HPDE6-E6E7 (cell line): ENCODE measurements around the gene SLC7A6.

Source experiments
- DNase-seq: peaks from one replicate; pipeline ENCODE4 v3.0.0; 2011; ENCODE audit warnings: missing footprints; ENCODE audit errors: extremely low spot score

Gene SLC7A6

DNA sequence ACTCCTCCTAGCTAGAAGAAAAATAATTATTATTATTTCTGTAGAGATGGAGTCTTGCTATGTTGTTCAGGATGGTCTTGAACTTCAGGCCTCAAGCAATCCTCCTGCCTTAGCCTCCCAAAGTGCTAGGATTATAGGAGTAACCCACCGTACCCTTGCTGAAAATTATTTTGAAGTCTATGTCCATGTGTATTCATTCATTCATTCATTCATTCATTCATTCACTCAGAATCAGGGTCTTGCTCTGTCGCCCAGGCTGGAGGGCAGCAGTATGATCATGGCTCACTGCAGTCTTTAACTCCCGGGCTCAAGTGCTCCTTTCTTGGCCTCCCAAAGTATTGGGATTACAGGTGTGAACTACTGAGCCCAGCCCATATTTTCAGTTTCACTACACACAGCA, 42.3 kb downstream of the SLC7A6 start:
- no peak for DNase-seq

DNA sequence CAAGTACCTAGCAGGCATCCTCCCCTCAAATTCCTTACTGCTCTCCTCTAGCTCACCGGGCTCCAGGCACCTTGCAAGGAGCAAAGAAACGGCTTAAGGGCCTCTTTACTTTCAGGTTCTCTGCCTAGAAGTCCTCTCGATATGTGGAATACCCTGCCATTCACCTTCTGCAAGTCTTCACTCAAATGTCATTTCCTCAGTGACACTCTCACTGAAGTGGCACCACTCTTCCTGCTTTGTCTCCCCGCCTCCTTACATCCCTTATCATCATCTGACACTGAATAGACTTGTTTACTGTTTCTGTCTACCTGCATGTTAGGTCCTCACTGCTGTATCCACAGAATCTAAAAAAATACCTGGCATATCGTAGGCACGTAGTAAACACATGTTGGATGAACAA, 45.5 kb downstream of the SLC7A6 start:
- DNase-seq: no peak

DNA sequence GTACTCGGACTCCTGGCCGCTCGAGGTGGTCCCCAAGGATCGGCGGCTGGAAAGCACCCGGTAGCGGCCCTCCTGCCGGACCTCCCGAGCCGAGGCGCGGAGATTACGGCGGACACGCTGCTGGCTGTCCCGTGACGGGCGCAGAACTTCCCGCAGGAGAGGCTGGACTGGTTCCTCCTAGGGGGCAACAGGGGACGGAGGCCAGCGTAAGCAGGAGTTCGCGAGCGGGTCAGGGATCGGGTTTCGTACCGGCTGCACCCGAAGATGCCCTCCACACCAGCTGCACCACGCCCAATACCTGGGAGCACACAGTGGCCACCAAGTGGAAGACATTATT, 46.1 kb downstream of the SLC7A6 start:
- peak; percentile 60 for DNase-seq

- peak; percentile 99 for DNase-seq
Observed at GRCh38 chr16:68310774-68311511, 46.6 kb downstream of the SLC7A6 start, which contains the start of the genes PRMT7 and SLC7A6OS. TSS of gene PRMT7 (plus strand) at chr16:68311019. CDS start at chr16:68315980, 4,961 bp downstream. TSS of gene SLC7A6OS (minus strand) at chr16:68310946. CDS start at chr16:68310926, 20 bp downstream.

GRCh38 chr16:68313116-68313515, 48.8 kb downstream of the SLC7A6 start:
- no peak for DNase-seq

DNA sequence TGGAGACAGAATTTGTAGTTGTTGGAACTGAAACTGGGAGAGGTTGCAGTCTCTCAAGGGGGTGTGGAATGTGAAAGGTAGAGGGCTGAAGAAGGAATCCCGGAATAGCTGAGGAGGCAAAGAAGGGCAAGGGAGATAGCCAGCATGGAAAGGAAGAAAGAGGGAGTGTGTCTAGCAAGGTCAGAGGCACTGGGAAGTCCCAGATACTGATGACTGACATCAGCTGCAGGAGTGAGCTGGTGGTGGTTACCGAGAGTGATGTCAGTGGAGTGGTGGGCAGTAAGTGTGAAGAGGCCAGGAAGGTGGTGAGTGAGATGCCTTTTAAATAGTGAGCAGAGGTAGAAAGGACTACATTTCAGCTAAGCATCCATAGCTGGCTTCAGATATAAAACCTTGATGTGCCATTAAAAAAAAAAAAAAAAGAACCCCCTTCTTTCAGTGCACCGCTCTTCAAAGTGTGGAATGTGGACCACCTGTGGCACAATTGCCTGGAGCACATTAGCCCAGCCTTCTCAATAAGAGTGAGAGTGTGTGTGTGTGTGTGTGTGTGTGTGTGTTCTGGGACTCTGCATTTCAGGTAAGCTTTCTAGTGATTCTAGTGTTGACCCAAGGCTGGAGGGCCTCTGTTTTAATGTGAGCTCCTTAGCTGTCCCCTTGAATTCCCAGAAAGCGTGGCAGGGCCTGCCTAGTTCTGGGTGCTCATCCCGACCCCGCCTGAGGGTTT, 55.0 kb downstream of the SLC7A6 start:
- no peak for DNase-seq

- DNase-seq: no peak
Observed at GRCh38 chr16:68324336-68324735, 60.0 kb downstream of the SLC7A6 start.

- no peak for DNase-seq
Observed at GRCh38 chr16:68324780-68325357, 60.5 kb downstream of the SLC7A6 start.

GRCh38 chr16:68328151-68328859, 64.0 kb downstream of the SLC7A6 start:
- peak; percentile 92 for DNase-seq

DNA sequence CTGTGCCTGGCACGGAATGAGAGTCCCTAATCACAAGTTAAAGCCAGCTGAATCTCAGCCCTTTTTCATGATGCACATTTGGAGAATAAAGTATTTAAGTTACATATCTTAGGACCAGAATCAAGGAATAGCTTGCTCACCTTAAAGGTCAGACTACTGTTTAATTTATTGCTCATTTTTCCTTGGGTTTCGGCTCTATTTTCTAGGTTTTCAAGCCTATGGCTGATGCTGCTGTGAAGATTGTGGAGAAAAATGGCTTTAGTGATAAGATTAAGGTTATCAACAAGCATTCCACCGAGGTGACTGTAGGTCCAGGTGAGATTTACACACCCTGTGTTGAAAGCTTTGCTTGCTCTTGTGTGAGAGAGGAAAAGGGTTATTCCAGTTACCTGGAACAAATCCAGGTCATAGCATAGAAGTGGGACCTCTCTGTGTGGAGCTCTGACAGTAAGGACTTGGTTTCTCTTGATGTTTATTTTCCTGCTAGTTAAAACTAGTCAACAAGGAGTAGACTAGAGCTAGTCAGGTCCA, 64.6 kb downstream of the SLC7A6 start:
- no peak for DNase-seq

DNA sequence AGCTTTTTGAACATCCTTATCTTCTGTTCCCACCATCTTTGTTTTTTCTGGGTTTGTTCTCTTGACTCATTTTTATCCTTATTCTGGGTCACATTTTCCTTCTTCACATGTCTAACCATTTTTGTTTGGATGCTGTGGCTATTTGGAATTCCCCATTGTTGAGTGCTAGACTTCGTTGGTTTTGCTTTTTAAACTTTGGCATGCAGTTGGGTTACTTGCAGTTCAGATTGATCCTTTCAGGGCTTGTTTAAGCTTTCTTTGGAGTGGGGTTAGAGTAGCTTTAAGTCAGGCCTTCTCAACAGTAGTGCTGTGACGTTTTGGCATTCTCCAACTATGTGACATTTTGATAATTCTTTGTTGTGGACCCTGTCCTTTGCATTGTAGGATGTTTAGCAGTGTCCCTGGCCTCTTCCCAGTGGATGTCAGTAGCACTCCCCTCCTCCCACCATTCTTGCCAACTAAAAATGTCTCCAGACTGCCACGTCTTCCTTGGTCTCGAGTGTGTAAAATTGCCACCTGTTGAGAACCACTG, 67.6 kb downstream of the SLC7A6 start:
- no peak for DNase-seq

DNA sequence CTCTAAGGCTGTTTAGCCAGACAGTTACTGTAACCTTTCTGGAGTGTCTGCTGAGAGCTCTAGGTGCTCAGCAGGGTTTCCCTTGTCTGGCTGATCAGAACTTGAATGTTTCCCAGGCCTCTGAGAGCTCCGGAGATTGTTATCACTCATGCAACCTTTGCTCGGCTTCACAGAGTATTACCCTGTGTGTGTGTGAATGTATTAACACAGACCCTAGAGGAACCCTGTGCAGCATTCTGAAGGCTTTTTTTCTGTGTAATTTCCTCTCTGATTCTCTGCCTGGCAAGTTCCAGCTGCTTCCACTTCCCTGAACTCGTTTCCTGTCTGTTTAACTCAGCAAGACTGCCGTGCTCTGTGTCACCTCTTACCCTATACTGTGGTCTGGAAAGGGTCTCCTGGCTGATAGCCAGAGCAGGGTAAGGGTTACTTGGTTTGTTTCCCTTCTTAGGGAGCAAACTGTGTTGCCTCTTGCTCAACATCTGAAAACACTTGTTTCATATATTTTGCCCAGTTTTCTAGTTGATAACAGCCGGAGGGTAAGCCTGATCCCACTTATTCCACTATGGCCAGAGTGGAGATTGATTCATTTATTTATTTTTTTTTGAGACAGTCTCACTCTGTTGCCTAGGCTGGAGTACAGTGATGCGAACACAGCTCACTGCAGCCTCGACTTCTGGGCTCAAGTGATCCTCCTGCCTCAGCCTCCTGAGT, 68.2 kb downstream of the SLC7A6 start:
- DNase-seq: no peak

GRCh38 chr16:68335175-68335574, 70.8 kb downstream of the SLC7A6 start:
- DNase-seq: no peak

DNA sequence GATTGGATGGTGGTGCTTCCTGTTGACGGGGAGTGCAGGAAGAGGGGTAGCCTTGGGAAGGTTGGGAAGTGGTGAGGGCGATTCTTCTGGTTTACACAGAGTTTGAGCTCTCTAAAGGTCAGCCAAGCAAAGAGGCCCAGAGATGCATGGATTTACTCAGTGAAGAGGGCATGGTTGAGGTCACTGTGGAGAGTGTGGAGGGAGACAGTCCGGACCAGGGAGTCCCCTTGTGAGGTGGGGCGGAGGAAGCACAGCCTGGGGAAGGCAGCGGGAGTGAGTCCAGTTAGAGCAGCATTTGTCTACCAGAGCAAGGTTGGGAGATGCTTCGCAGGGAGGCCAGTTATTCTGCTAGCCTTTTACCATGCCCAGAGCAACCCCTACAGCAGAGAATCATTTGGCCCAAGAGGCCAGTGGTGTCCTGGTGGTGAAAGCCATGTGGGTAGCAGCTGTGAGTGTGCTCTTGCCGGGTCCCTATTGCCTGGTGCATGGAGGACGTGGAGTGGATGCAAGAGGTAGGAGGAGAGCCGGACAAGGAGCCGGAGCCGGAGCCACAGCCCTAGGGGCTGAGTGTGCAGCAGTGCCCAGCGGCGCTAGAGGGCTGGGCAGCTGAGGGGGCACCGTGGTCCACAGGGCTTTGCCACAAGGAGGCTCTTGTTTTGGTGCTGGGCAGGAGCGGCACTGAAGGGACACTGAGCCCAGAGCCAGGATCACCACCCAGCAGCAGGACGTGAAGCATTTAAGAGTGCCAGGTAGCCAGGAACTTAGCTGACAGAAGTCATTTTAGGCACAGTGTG, 74.2 kb downstream of the SLC7A6 start:
- DNase-seq: no peak

DNA sequence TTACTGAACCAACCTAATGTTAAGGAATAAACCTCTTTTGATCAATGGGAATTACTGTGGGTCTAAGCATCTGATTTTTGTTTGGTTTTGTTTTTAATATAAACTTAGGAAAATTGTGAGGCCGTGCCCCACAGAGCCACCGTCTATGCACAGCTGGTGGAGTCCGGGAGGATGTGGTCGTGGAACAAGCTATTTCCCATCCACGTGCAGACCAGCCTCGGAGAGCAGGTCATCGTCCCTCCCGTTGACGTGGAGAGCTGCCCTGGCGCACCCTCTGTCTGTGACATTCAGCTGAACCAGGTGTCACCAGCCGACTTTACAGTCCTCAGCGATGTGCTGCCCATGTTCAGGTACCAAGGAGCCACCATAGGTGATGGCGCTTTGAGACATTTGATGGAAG, 74.9 kb downstream of the SLC7A6 start:
- DNase-seq: no peak

- no peak for DNase-seq
Observed at GRCh38 chr16:68342620-68343019, 78.3 kb downstream of the SLC7A6 start.

DNA sequence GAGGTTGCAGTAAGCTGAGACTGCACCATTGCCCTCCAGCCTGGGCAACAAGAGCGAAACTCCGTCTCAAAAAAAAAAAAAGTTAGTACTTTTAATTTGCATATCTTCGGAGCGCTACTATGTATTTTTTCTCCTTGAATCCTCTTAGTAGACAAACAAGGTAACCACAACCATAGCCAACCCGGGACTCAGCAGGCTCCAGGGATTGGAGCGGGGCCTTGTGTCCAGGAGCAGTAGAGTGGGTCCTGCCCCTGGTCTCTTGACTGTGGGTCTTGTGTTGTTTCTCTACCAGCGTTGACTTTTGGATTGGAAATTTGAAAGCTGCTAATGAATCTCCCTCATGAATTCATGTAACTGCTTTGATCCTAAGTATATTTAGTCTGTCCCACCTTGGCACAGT, 78.8 kb downstream of the SLC7A6 start:
- DNase-seq: no peak

- no peak for DNase-seq
Observed at GRCh38 chr16:68344252-68344651, 79.9 kb downstream of the SLC7A6 start.

DNA sequence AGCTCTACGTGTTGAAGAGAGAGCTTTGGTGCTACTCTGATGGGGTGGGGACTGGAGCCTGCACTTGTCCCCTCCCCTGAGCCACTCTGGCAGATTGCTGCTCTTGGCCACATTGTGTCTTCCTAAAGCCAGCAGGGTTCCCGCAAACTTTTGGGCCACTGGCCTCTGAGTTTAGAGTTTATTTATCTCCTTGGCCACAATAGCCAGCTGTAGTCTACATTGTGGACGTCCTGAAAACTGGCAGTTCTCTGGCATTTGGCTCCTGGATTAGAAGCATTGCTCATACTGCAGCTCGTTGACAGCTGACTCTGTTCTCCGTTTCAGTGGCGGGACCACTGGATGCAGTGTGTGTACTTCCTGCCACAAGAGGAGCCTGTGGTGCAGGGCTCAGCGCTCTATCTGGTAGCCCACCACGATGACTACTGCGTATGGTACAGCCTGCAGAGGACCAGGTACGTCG, 81.1 kb downstream of the SLC7A6 start:
- DNase-seq: no peak

GRCh38 chr16:68345958-68346635, 81.8 kb downstream of the SLC7A6 start:
- DNase-seq: no peak
